H9 (cell line): ENCODE data around the gene ICOSLG. TPM values are rescaled to one million over a fixed set of nuclear protein-coding genes. Genes with fewer than 3 reads are reported as not detected.
A peak's percentile ranks its signal among the peaks of the same experiment; 100 is the strongest.
"Not testable (repeated sequence)": the region's sequence is repeated elsewhere in the genome, so short reads cannot be mapped to it uniquely, and the experiment has no call there.

Experiments
- DNase-seq: peaks from one replicate; pipeline ENCODE4 v3.0.0-alpha.2; 2017
- H2AFZ ChIP-seq: one replicate; pipeline ENCODE4 v1.6.1; 2013; ENCODE audit warnings: mild to moderate bottlenecking, low read length, control low read depth, moderate library complexity
- H2AK5ac ChIP-seq: 2 replicates; pipeline ENCODE4 v1.6.1; 2013; ENCODE audit warnings: low read length, control low read depth, mixed read lengths; ENCODE audit not compliant: insufficient read length
- H2BK120ac ChIP-seq: one replicate; pipeline ENCODE4 v1.6.1; 2013; ENCODE audit warnings: low read depth, mild to moderate bottlenecking, low read length, control low read depth, inconsistent platforms; ENCODE audit not compliant: poor library complexity, severe bottlenecking
- H2BK12ac ChIP-seq: 2 replicates; pipeline ENCODE4 v1.6.1; 2013; ENCODE audit warnings: low read length, control low read depth, mixed read lengths, low read depth; ENCODE audit not compliant: insufficient read length
- H2BK15ac ChIP-seq: 2 replicates; pipeline ENCODE4 v1.6.1; 2013; ENCODE audit warnings: low read depth, low read length, control low read depth
- H2BK20ac ChIP-seq: one replicate; pipeline ENCODE4 v1.6.1; 2013; ENCODE audit warnings: low read depth, mild to moderate bottlenecking, low read length, control low read depth, inconsistent platforms; ENCODE audit not compliant: poor library complexity, severe bottlenecking
- H2BK5ac ChIP-seq: 2 replicates; pipeline ENCODE4 v1.6.1; 2013; ENCODE audit warnings: low read length, control low read depth, mixed read lengths; ENCODE audit not compliant: insufficient read length
- H3K14ac ChIP-seq: 2 replicates; pipeline ENCODE4 v1.6.1; 2013; ENCODE audit warnings: low read length, control low read depth; ENCODE audit not compliant: insufficient read depth
- H3K18ac ChIP-seq: 2 replicates; pipeline ENCODE4 v1.6.1; 2013; ENCODE audit warnings: low read depth, mild to moderate bottlenecking, mixed read lengths, low read length, control low read depth; ENCODE audit not compliant: insufficient read length
- H3K23ac ChIP-seq: 2 replicates; pipeline ENCODE4 v1.6.1; 2013; ENCODE audit warnings: low read length, control low read depth, mixed read lengths, low read depth; ENCODE audit not compliant: insufficient read length
- H3K23me2 ChIP-seq: 2 replicates; pipeline ENCODE4 v1.6.1; 2013; ENCODE audit warnings: low read depth, mild to moderate bottlenecking, mixed read lengths, low read length, control low read depth; ENCODE audit not compliant: insufficient read length, poor library complexity, severe bottlenecking
- H3K27ac ChIP-seq: 2 replicates; pipeline ENCODE4 v1.5.1; 2013; ENCODE audit warnings: low read length, control low read depth, mixed read lengths, low read depth; ENCODE audit not compliant: insufficient read length
- H3K27me3 ChIP-seq: 2 replicates; pipeline ENCODE4 v1.6.1; 2013; ENCODE audit warnings: low read length, control low read depth, inconsistent platforms; ENCODE audit not compliant: insufficient read depth
- H3K4ac ChIP-seq: 2 replicates; pipeline ENCODE4 v1.6.1; 2013; ENCODE audit warnings: low read depth, mild to moderate bottlenecking, control low read depth, inconsistent platforms, low read length, moderate library complexity
- H3K4me1 ChIP-seq: 2 replicates; pipeline ENCODE4 v1.6.1; 2013; ENCODE audit warnings: low read length, control low read depth, inconsistent platforms; ENCODE audit not compliant: insufficient read depth
- H3K4me2 ChIP-seq: 2 replicates; pipeline ENCODE4 v1.6.1; 2013; ENCODE audit warnings: low read length, control low read depth, mixed read lengths; ENCODE audit not compliant: insufficient read length, insufficient read depth
- H3K56ac ChIP-seq: 2 replicates; pipeline ENCODE4 v1.6.1; 2013; ENCODE audit warnings: low read depth, mild to moderate bottlenecking, mixed read lengths, low read length, control low read depth; ENCODE audit not compliant: insufficient read length
- H3K79me1 ChIP-seq: 2 replicates; pipeline ENCODE4 v1.6.1; 2013; ENCODE audit warnings: low read depth, mild to moderate bottlenecking, moderate library complexity, low read length, control low read depth, inconsistent platforms; ENCODE audit not compliant: insufficient read depth, poor library complexity, severe bottlenecking
- H3K79me2 ChIP-seq: 2 replicates; pipeline ENCODE4 v1.6.1; 2013; ENCODE audit warnings: low read length, control low read depth, inconsistent platforms; ENCODE audit not compliant: insufficient read depth
- H3K9ac ChIP-seq: 2 replicates; pipeline ENCODE4 v1.6.1; 2013; ENCODE audit warnings: low read length, control low read depth, mixed read lengths; ENCODE audit not compliant: insufficient read length; ENCODE audit errors: extremely low read depth
- H3K9me3 ChIP-seq: one replicate; pipeline ENCODE4 v1.6.1; 2013; ENCODE audit warnings: low read depth, low read length, inconsistent platforms; ENCODE audit not compliant: control insufficient read depth
- H3T11ph ChIP-seq: one replicate; pipeline ENCODE4 v1.6.1; 2013; ENCODE audit warnings: mild to moderate bottlenecking, low read length, control low read depth, inconsistent platforms
- H4K20me1 ChIP-seq: one replicate; pipeline ENCODE4 v1.6.1; 2013; ENCODE audit not compliant: control insufficient read depth, insufficient read length, insufficient read depth
- H4K5ac ChIP-seq: 2 replicates; pipeline ENCODE4 v1.6.1; 2013; ENCODE audit warnings: low read depth, mild to moderate bottlenecking, mixed read lengths, low read length, control low read depth; ENCODE audit not compliant: insufficient read length
- H4K8ac ChIP-seq: replicated peaks from 2 replicates; pipeline ENCODE4 v1.6.1; 2013; ENCODE audit warnings: low read length, control low read depth, mixed read lengths, low read depth; ENCODE audit not compliant: insufficient read length
- H4K91ac ChIP-seq: 2 replicates; pipeline ENCODE4 v1.6.1; 2013; ENCODE audit warnings: low read depth, mild to moderate bottlenecking, moderate library complexity, mixed read lengths, low read length, control low read depth; ENCODE audit not compliant: insufficient read length
- H3K27ac Mint-ChIP-seq, 3 experiments: 2 replicates in 2 of 3; 3 replicates in 1 of 3; pipeline ENCODE4 v1.8.0; 2020 to 2021; ENCODE audit warnings: mixed read lengths in 3 of 3, mild to moderate bottlenecking in 1 of 3, moderate library complexity in 1 of 3
- H3K27me3 Mint-ChIP-seq: 2 replicates; pipeline ENCODE4 v1.8.0; 2021; ENCODE audit warnings: low read depth, mild to moderate bottlenecking, moderate library complexity, mixed read lengths
- H3K36me3 Mint-ChIP-seq, 3 experiments: 2 replicates in 2 of 3; 3 replicates in 1 of 3; pipeline ENCODE4 v1.8.0; 2020 to 2021; ENCODE audit warnings: low read depth in 3 of 3, mixed read lengths in 3 of 3; ENCODE audit not compliant: insufficient read depth in 1 of 3
- H3K4me1 Mint-ChIP-seq, 2 experiments: 2 replicates each; pipeline ENCODE4 v1.8.0; 2020; ENCODE audit warnings: mixed read lengths in 2 of 2
- H3K4me3 Mint-ChIP-seq, 2 experiments: 2 replicates in 1 of 2; 3 replicates in 1 of 2; pipeline ENCODE4 v1.8.0; 2020 to 2021; ENCODE audit warnings: mild to moderate bottlenecking in 2 of 2, mixed read lengths in 2 of 2, moderate library complexity in 1 of 2
- H3K9me3 Mint-ChIP-seq, 2 experiments: 2 replicates in 1 of 2; 3 replicates in 1 of 2; pipeline ENCODE4 v1.8.0; 2020; ENCODE audit warnings: mild to moderate bottlenecking in 2 of 2, mixed read lengths in 2 of 2, moderate library complexity in 1 of 2
- WGBS: extraction: QIAGEN DNeasy Blood & Tissue Kit; methylation state at CpG from one replicate; pipeline ENCODE4 v1.1.7; 2013; ENCODE audit warnings: missing lambda C conversion rate, low lambda C conversion rate, mixed read lengths; ENCODE audit not compliant: insufficient read length; ENCODE audit errors: extremely low coverage; 5-methylcytosine and 5-hydroxymethylcytosine counted together
- total RNA-seq: library from RNA; stranded (reverse); gene quantifications from 2 replicates; pipeline ENCODE4 v1.2.1, GENCODE V29; 2021

ICOSLG gene
- total RNA-seq, 1 experiment from 2014 or later, result 6.8 TPM

- H3K79me1 ChIP-seq, H3T11ph ChIP-seq, H4K8ac ChIP-seq, H3K23me2 ChIP-seq, H3K18ac ChIP-seq, H2BK5ac ChIP-seq, H2BK15ac ChIP-seq, H3K36me3 Mint-ChIP-seq, H3K9me3 ChIP-seq, H4K5ac ChIP-seq, H2BK12ac ChIP-seq, H3K4me1 ChIP-seq, H2AK5ac ChIP-seq, H3K9ac ChIP-seq, H3K27ac ChIP-seq, H3K14ac ChIP-seq, H4K91ac ChIP-seq, H2BK120ac ChIP-seq, DNase-seq, H3K4me3 Mint-ChIP-seq, H3K27ac Mint-ChIP-seq, H4K20me1 ChIP-seq, H3K23ac ChIP-seq, H3K79me2 ChIP-seq, H3K4ac ChIP-seq, H2AFZ ChIP-seq, H3K9me3 Mint-ChIP-seq, H2BK20ac ChIP-seq, H3K27me3 Mint-ChIP-seq, H3K4me2 ChIP-seq, H3K56ac ChIP-seq, H3K27me3 ChIP-seq: not testable (repeated sequence)
- H3K4me1 Mint-ChIP-seq, result peaks cover 4 to 13% of the 10 kb centered on the region in 2 experiments; a peak in 3 of 4 replicates
- no CpG with 5 or more reads among the region's 30 CpGs for WGBS
Measured at GRCh38 chr21:44202590-44203299, 38.0 kb downstream of the ICOSLG start.

- WGBS, result no CpG with 5 or more reads among the region's 11 CpGs
- H3K4me1 Mint-ChIP-seq, result peaks cover 4 to 13% of the 10 kb centered on the region in 2 experiments; a peak in 3 of 4 replicates
Measured at GRCh38 chr21:44199997-44200396, 40.7 kb downstream of the ICOSLG start.

More at GRCh38 chr21:44199997-44200396, 40.7 kb downstream of the ICOSLG start:
- H3K27me3 Mint-ChIP-seq, H3K23ac ChIP-seq, H2AK5ac ChIP-seq, DNase-seq, H3K9me3 ChIP-seq, H3K27ac ChIP-seq, H2AFZ ChIP-seq, H4K5ac ChIP-seq, H2BK20ac ChIP-seq, H3K79me1 ChIP-seq, H4K91ac ChIP-seq, H3K4ac ChIP-seq, H3K4me1 ChIP-seq, H2BK5ac ChIP-seq, H3K27me3 ChIP-seq, H3K9ac ChIP-seq, H3K56ac ChIP-seq, H2BK12ac ChIP-seq, H4K20me1 ChIP-seq, H3K4me3 Mint-ChIP-seq, H3T11ph ChIP-seq, H3K23me2 ChIP-seq, H2BK120ac ChIP-seq, H3K36me3 Mint-ChIP-seq, H3K79me2 ChIP-seq, H4K8ac ChIP-seq, H3K4me2 ChIP-seq, H3K27ac Mint-ChIP-seq, H3K9me3 Mint-ChIP-seq, H2BK15ac ChIP-seq: not testable (repeated sequence)
- Histone ChIP-seq H3K18ac (peak overlapping the region; percentile 7), H3K14ac (peak overlapping the region; percentile 47; the same call in 1 of the 2 replicates)
